ENCODE measurements around the gene PPP4C.

PPP4C gene

GRCh38 chr16:30083216-30084055 lies 7.6 kb downstream of the PPP4C start:
- no peak for DNase-seq

- no peak for DNase-seq
Observed at GRCh38 chr16:30084096-30084815, 8.5 kb downstream of the PPP4C start.

- no peak for DNase-seq
Observed at GRCh38 chr16:30084816-30085159, 9.0 kb downstream of the PPP4C start.

GRCh38 chr16:30085247-30085646 lies 9.5 kb downstream of the PPP4C start:
- DNase-seq = no peak

- DNase-seq = no peak
Observed at GRCh38 chr16:30085820-30086219, 10.0 kb downstream of the PPP4C start.

- no peak for DNase-seq
Observed at GRCh38 chr16:30086291-30087140, 10.7 kb downstream of the PPP4C start.

GRCh38 chr16:30087181-30087898 lies 11.5 kb downstream of the PPP4C start:
- DNase-seq = no peak

GRCh38 chr16:30088237-30088831 lies 12.5 kb downstream of the PPP4C start:
- no peak for DNase-seq

GRCh38 chr16:30088832-30089624 lies 13.2 kb downstream of the PPP4C start:
- no peak for DNase-seq

- DNase-seq = no peak
Observed at GRCh38 chr16:30090610-30091331, 15.0 kb downstream of the PPP4C start.

GRCh38 chr16:30091474-30092372 lies 15.9 kb downstream of the PPP4C start, which contains the start of gene TBX6:
TBX6 (minus strand) TSS chr16:30091924; CDS start chr16:30091193, 731 bp downstream.
- peak; percentile 79 to 95 for DNase-seq

- DNase-seq = peak in 1 of 2 experiments; percentile 45
Observed at GRCh38 chr16:30092373-30093010, 16.7 kb downstream of the PPP4C start.

- no peak for DNase-seq
Observed at GRCh38 chr16:30094541-30095165, 18.9 kb downstream of the PPP4C start.

- no peak for DNase-seq
Observed at GRCh38 chr16:30095166-30096078, 19.6 kb downstream of the PPP4C start.

- DNase-seq = peak; percentile 21 to 90
Observed at GRCh38 chr16:30096105-30096861, 20.5 kb downstream of the PPP4C start, which contains the start of gene YPEL3. YPEL3 (minus strand) TSS chr16:30096213; CDS start chr16:30095482, 731 bp downstream.

GRCh38 chr16:30096862-30097563 lies 21.2 kb downstream of the PPP4C start:
- no peak for DNase-seq

Measured in NCI-H446 (cell line).